ENCODE measurements around the gene PELI2. TPM values are rescaled to one million over a fixed set of nuclear protein-coding genes. Genes with fewer than 3 reads are reported as not detected.
"Not testable (repeated sequence)": the region's sequence is repeated elsewhere in the genome, so short reads cannot be mapped to it uniquely, and the experiment has no call there.

The PELI2 gene
- total RNA-seq, 1 experiment from 2014 or later: 2.2 TPM

- peak; percentile 32 for DNase-seq (ENCODE audit: low read depth)
These were observed 24.8 kb downstream of the PELI2 start for GRCh38 chr14:56143025-56143424.

GRCh38 chr14:56144176-56144575 is 26.0 kb downstream of the PELI2 start:
- no peak for DNase-seq (ENCODE audit: low read depth)

GRCh38 chr14:56145181-56145769 is 27.1 kb downstream of the PELI2 start:
- DNase-seq (ENCODE audit: low read depth): no peak

DNA sequence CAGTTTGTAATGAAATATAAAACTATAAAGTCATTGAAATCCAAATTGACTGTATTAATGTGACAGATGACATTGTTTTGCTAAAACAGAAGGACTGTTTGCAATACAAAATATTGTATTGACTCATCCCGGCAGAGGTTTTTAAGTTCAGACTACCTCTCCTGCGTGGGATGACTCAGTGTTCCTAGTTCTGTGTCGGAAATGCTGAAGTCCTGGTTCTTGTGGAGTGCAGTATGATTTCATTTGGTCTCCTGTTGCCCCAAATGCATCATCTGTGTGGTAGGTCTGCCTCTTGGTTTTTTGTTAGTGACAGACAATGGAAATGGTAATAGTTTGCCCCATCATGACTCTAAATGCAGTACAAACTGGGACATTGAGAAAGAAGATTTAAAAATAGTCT is 27.8 kb downstream of the PELI2 start:
- DNase-seq (ENCODE audit: low read depth): peak; percentile 71

DNA sequence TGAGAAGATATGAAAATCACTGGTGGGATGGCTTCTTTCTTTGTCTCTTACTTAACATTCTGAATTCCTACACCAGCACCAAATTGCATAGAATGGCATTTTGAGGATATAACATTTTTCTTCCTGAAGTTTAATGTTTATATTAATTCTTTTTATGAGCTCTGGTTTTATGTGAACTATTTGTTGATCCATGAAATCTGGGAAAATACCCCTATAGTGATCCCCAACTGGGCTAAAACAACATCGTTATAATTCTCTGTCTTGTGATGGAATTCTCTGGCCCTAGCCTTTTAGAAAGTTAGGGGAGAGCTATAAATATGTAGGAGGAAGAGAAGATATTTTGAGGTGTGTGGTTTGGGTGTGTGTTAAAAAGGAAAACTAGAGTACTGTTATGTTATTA is 29.2 kb downstream of the PELI2 start:
- no peak for DNase-seq (ENCODE audit: low read depth)

- DNase-seq (ENCODE audit: low read depth): no peak
These were observed 30.0 kb downstream of the PELI2 start for GRCh38 chr14:56147986-56148901.

GRCh38 chr14:56149151-56149550 is 30.9 kb downstream of the PELI2 start:
- DNase-seq (ENCODE audit: low read depth): no peak

GRCh38 chr14:56149995-56150394 is 31.8 kb downstream of the PELI2 start:
- DNase-seq (ENCODE audit: low read depth): no peak

GRCh38 chr14:56150645-56151345 is 32.6 kb downstream of the PELI2 start:
- DNase-seq (ENCODE audit: low read depth): no peak

DNA sequence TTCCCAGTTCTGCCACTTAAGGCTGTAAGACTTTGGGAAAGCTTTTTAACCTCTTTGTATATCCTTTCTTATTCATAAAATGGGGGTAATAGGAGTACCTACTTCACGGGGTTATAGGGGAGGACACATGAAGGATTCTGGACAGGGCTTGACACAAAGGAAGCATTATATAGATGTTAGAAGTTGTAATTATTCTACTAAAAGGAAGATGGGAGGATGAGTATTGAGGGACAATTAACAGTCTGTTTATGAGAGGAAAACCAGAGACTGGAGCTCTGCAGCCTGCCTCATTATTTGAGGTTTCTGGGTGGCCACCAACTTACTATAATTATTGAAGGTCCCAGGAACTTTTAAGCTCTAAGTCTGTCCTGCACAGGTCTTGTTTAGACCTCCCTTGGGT is 34.0 kb downstream of the PELI2 start:
- DNase-seq (ENCODE audit: low read depth): no peak

DNA sequence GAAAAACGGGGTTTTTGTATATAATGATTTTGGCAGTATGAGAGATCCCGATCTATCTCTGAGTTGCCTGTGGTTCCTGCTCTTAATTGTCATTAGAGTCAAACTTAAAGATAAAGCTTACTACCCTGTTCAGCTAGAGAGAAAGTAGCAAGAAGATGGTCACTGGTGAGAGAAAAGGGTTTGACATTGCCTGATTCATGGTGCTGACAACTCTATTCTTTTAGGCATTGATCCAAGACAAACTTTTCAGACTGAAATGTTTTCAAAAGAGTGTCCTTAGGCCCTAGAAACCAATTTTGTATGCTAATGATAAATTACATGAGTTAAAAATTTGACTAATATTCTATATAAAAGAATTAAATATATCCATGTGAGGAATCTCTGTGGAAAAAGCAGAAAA is 35.1 kb downstream of the PELI2 start:
- peak; percentile 29 for DNase-seq (ENCODE audit: low read depth)

- DNase-seq (ENCODE audit: low read depth): no peak
These were observed 36.1 kb downstream of the PELI2 start for GRCh38 chr14:56154321-56154720.

GRCh38 chr14:56156096-56156495 is 37.9 kb downstream of the PELI2 start:
- no peak for DNase-seq (ENCODE audit: low read depth)

DNA sequence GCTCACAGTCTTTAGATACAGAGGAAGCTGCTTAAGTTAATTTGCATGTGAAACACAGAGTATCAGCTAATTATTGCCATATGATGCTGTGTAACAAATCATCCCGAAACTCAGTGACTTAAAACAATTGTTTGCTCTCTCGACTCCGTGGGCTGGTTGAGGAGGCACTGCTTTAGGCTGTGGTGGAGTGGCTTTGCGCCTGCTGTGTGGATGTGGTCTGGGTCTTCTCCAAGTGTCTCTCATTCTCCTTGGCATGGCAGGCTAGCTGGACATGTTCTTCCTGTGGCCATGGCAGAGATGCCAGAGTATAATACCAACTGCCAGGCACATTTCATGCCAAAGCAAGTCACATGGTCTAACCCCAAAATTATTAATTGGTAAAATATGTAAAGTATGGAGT is 40.9 kb downstream of the PELI2 start:
- DNase-seq (ENCODE audit: low read depth): peak; percentile 54

- DNase-seq (ENCODE audit: low read depth): no peak
These were observed 41.9 kb downstream of the PELI2 start for GRCh38 chr14:56160088-56160487.

- DNase-seq (ENCODE audit: low read depth): no peak
These were observed 43.4 kb downstream of the PELI2 start for GRCh38 chr14:56161658-56162057.

DNA sequence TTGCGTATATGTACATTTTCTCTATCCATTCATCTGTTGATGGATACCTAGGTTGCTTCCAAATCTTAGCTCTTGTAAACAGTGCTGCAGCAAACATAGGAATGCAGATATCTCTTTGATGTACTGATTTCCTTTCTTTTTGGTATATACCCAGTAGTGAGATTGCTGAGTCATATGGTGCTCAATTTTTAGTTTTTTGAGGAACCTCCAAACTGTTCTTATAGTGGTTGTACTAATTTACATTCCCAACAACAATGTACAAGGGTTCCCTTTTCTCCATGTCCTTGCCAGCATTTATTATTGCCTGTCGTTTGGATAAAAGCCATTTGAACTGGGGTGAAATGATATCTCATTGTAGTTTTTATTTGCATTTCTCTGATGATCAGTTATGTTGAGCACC is 44.3 kb downstream of the PELI2 start:
- no peak for DNase-seq (ENCODE audit: low read depth)

- DNase-seq (ENCODE audit: low read depth): not testable (repeated sequence)
These were observed 48.4 kb downstream of the PELI2 start for GRCh38 chr14:56166579-56166978.

- no peak for DNase-seq (ENCODE audit: low read depth)
These were observed 49.9 kb downstream of the PELI2 start for GRCh38 chr14:56168007-56168616.

DNA sequence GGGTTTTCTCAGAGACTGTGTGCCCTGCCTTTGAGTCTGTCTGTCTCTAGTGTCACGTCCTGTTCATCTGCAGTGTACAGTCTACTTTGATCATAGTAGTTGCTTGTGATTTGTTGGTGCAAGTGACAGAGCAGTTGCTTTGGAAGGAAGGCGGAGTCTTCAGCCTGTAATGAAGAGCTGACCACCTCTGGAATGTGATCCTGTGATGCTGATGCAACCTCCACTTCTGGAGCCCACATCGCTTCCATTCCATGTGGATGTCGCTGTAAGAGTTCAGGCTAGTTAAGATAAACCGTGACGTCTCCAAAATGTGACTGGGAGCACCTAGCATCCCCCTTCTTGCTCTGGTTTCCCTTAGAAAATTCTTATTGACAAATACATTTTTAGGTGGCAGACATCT is 51.8 kb downstream of the PELI2 start:
- DNase-seq (ENCODE audit: low read depth): no peak

GRCh38 chr14:56170877-56171422 is 52.7 kb downstream of the PELI2 start:
- DNase-seq (ENCODE audit: low read depth): no peak

DNA sequence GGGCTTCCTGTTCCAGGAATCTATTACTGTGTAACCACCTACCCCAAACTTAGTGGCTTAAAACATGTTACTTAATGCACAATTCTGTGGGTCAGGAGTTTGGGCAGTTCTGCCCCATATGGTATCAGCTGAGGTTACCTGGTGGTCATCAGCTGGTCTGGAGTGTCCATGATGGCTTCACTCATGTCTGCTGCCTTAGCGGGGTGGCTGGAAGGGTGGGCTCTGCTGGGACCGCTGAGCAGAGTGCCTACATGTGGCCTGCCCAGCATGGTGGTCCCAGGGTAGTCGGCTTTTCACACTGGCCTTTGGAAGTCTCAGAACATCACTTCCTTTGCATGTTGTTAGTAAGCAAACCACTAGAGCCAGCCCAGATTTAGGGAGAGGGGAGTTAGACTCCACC is 53.9 kb downstream of the PELI2 start:
- DNase-seq (ENCODE audit: low read depth): no peak

Data from LHCN-M2 (cell line).